ENCODE measurements around the gene SUSD4. TPM values are rescaled to one million over a fixed set of nuclear protein-coding genes. Genes with fewer than 3 reads are reported as not detected.

The SUSD4 gene
- total RNA-seq, 2 donors from 2014 or later: 0.58 to 0.92 TPM

- no peak overlapping the region for H3K4me3 Mint-ChIP-seq
- WGBS, 2 experiments (ENCODE audit: insufficient coverage in 1 of 2, insufficient read length in 1 of 2): 89% methylated on average over 11 to 13 of the region's 13 CpGs
- peaks cover 13% of the 10 kb centered on the region for H3K9me3 Mint-ChIP-seq
- no peak overlapping the region for H3K27ac ChIP-seq (ENCODE audit: low read depth, low read length)
- no peaks in the 10 kb centered on the region for H3K36me3 ChIP-seq (ENCODE audit: control insufficient read depth, insufficient read depth, low read length)
- H3K4me3 ChIP-seq (ENCODE audit: low read length): no peak overlapping the region
- H3K4me1 Mint-ChIP-seq: no peaks in the 10 kb centered on the region
- H3K27me3 Mint-ChIP-seq (ENCODE audit: insufficient read depth): peaks cover 56% of the 10 kb centered on the region
- TF ChIP-seq CTCF (conservative IDR thresholded peaks at IDR 0.05): peak; percentile 30
- no peaks in the 10 kb centered on the region for H3K27me3 ChIP-seq (ENCODE audit: control insufficient read depth, insufficient read depth, low read length, poor library complexity, severe bottlenecking)
- peaks cover 14% of the 10 kb centered on the region for H3K9me3 ChIP-seq (ENCODE audit: control insufficient read depth, low read length)
- H3K27ac Mint-ChIP-seq: no peak overlapping the region
- DNase-seq: peak; percentile 61
- no peak overlapping the region for H3K9ac ChIP-seq (ENCODE audit: extremely low read depth, low read length, poor library complexity, severe bottlenecking)
- no peaks in the 10 kb centered on the region for H3K36me3 Mint-ChIP-seq (ENCODE audit: low read depth)
- no peaks in the 10 kb centered on the region for H3K4me1 ChIP-seq (ENCODE audit: control insufficient read depth, insufficient read depth, low read length)
These were observed 139.5 kb downstream of the SUSD4 start for GRCh38 chr1:223224465-223224864.

- Histone ChIP-seq H3K36me3 (ENCODE audit: control insufficient read depth, insufficient read depth, low read length) (no peaks in the 10 kb centered on the region), H3K9me3 (ENCODE audit: control insufficient read depth, low read length) (peaks cover 25% of the 10 kb centered on the region), H3K4me3 (ENCODE audit: low read length) (no peak overlapping the region), H3K27ac (ENCODE audit: low read depth, low read length) (no peak overlapping the region), H3K9ac (ENCODE audit: extremely low read depth, low read length, poor library complexity, severe bottlenecking) (no peak overlapping the region), H3K27me3 (ENCODE audit: control insufficient read depth, insufficient read depth, low read length, poor library complexity, severe bottlenecking) (no peaks in the 10 kb centered on the region), H3K4me1 (ENCODE audit: control insufficient read depth, insufficient read depth, low read length) (no peaks in the 10 kb centered on the region)
- Mint-ChIP-seq H3K36me3 (ENCODE audit: low read depth) (no peaks in the 10 kb centered on the region), H3K9me3 (peaks cover 23% of the 10 kb centered on the region), H3K4me3 (no peak overlapping the region), H3K27me3 (ENCODE audit: insufficient read depth) (peaks cover 55% of the 10 kb centered on the region), H3K4me1 (no peaks in the 10 kb centered on the region), H3K27ac (no peak overlapping the region)
- 95 to 98% methylated on average over 24 to 26 of the region's 26 CpGs for WGBS, 2 experiments (ENCODE audit: insufficient coverage in 1 of 2, insufficient read length in 1 of 2)
- no peak for DNase-seq
- no peak for TF ChIP-seq CTCF (conservative IDR thresholded peaks at IDR 0.05)
These were observed 140.6 kb downstream of the SUSD4 start for GRCh38 chr1:223223091-223223995.

- Histone ChIP-seq H3K9me3 (ENCODE audit: control insufficient read depth, low read length) (peaks cover 33% of the 10 kb centered on the region), H3K27me3 (ENCODE audit: control insufficient read depth, insufficient read depth, low read length, poor library complexity, severe bottlenecking) (no peaks in the 10 kb centered on the region), H3K36me3 (ENCODE audit: control insufficient read depth, insufficient read depth, low read length) (no peaks in the 10 kb centered on the region), H3K9ac (ENCODE audit: extremely low read depth, low read length, poor library complexity, severe bottlenecking) (no peak overlapping the region), H3K27ac (ENCODE audit: low read depth, low read length) (no peak overlapping the region), H3K4me3 (ENCODE audit: low read length) (no peak overlapping the region), H3K4me1 (ENCODE audit: control insufficient read depth, insufficient read depth, low read length) (no peaks in the 10 kb centered on the region)
- H3K4me1 Mint-ChIP-seq: no peaks in the 10 kb centered on the region
- peaks cover 30% of the 10 kb centered on the region for H3K9me3 Mint-ChIP-seq
- 89 to 96% methylated on average over 2 of the region's 2 CpGs for WGBS, 2 experiments (ENCODE audit: insufficient coverage in 1 of 2, insufficient read length in 1 of 2)
- H3K27ac Mint-ChIP-seq: no peak overlapping the region
- TF ChIP-seq CTCF (conservative IDR thresholded peaks at IDR 0.05): no peak
- no peak for DNase-seq
- peaks cover 45% of the 10 kb centered on the region for H3K27me3 Mint-ChIP-seq (ENCODE audit: insufficient read depth)
- no peak overlapping the region for H3K4me3 Mint-ChIP-seq
- no peaks in the 10 kb centered on the region for H3K36me3 Mint-ChIP-seq (ENCODE audit: low read depth)
These were observed 141.6 kb downstream of the SUSD4 start for GRCh38 chr1:223222377-223222776.
